Thyroid gland (tissue), 4 donors: Measurements from ENCODE around the gene MOAP1.
"Not testable (repeated sequence)": the region's sequence is repeated elsewhere in the genome, so short reads cannot be mapped to it uniquely, and the experiment has no call there.

ENCODE experiments used
- POLR2A ChIP-seq, 2 donors: fragments of 450-650 bp; IDR thresholded peaks; one replicate each; pipeline ENCODE4 v1.6.1; 2017; ENCODE audit warnings: antibody characterized with exemption in 2 of 2, mild to moderate bottlenecking in 2 of 2, moderate library complexity in 1 of 2
- TF ChIP-seq, protein P1 (sequence below), 6 experiments: fragments of 200-600 bp in 3 of 6; fragments of 450-650 bp in 3 of 6; sonication (generic) in 3 of 6; IDR thresholded peaks; one replicate each; pipeline ENCODE4 v1.5.1; 2016 to 2019; ENCODE audit warnings: antibody characterized with exemption in 6 of 6, mild to moderate bottlenecking in 2 of 6, inconsistent platforms in 1 of 6, moderate library complexity in 1 of 6

DNA sequence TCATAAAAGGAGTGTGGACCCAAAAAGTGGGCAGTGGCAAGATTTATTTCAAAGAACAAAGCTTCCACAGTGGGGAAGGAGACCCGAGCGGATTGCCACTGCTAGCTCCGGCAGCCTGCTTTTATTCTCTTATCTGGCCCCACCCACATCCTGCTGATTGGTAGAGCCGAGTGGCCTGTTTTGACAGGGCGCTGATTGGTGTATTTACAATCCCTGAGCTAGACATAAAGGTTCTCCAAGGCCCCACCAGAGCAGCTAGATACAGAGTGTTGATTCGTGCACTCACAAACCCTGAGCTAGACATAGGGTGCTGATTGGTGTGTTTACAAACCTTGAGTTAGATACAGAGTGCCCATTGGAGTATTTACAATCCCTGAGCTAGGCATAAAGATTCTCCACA, 15.1 kb downstream of the MOAP1 start:
- TF ChIP-seq, protein P1, sequence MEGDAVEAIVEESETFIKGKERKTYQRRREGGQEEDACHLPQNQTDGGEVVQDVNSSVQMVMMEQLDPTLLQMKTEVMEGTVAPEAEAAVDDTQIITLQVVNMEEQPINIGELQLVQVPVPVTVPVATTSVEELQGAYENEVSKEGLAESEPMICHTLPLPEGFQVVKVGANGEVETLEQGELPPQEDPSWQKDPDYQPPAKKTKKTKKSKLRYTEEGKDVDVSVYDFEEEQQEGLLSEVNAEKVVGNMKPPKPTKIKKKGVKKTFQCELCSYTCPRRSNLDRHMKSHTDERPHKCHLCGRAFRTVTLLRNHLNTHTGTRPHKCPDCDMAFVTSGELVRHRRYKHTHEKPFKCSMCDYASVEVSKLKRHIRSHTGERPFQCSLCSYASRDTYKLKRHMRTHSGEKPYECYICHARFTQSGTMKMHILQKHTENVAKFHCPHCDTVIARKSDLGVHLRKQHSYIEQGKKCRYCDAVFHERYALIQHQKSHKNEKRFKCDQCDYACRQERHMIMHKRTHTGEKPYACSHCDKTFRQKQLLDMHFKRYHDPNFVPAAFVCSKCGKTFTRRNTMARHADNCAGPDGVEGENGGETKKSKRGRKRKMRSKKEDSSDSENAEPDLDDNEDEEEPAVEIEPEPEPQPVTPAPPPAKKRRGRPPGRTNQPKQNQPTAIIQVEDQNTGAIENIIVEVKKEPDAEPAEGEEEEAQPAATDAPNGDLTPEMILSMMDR (IDR thresholded peaks at IDR 0.05): not testable (repeated sequence)
- TF ChIP-seq POLR2A (IDR thresholded peaks at IDR 0.05): not testable (repeated sequence)
